SK-N-SH (cell line): ENCODE data around the gene ABLIM1. TPM values are rescaled to one million over a fixed set of nuclear protein-coding genes. Genes with fewer than 3 reads are reported as not detected.

ENCODE experiments used
- CTCF ChIA-PET: fragments of 300-600, 350-600 bp; formaldehyde crosslinking; extraction: SDS; loops from one replicate; lab custom pipeline; 2021; lab: Yijun Ruan, JAX
- POLR2A ChIA-PET: fragments of 350-600 bp; sonication (Branson Sonifier 250); formaldehyde crosslinking; extraction: SDS; loops from one replicate; lab custom pipeline; 2020; ENCODE audit warnings: antibody characterized with exemption, inconsistent platforms; lab: Yijun Ruan, JAX
- DNase-seq: peaks from one replicate; pipeline ENCODE4 v3.0.0; 2012
- H2AFZ ChIP-seq: fragments of 200-600 bp; sonication (generic); 2 replicates; pipeline ENCODE4 v1.8.1; 2016; ENCODE audit warnings: antibody characterized with exemption, mild to moderate bottlenecking, low read depth
- H3F3A ChIP-seq: fragments of 200-600 bp; sonication (generic); replicated peaks from 2 replicates; pipeline ENCODE3; 2016; ENCODE audit warnings: antibody characterized with exemption, mild to moderate bottlenecking; ENCODE audit not compliant: insufficient read depth
- H3K27ac ChIP-seq, 2 experiments: fragments of 200-500 bp in 1 of 2; fragments of 200-600 bp in 1 of 2; sonication (Bioruptor generic) in 1 of 2; sonication (generic), shearing (Covaris generic) in 1 of 2; 2 replicates each; pipeline versions ENCODE4 v1.5.1 to v1.6.1; 2014 to 2016; ENCODE audit warnings: low read depth in 2 of 2, inconsistent platforms in 1 of 2, low read length in 1 of 2, mild to moderate bottlenecking in 1 of 2, mixed read lengths in 1 of 2
- H3K27me3 ChIP-seq: fragments of 200-600 bp; sonication (generic), shearing (Covaris generic); 2 replicates; pipeline ENCODE4 v1.6.1; 2016; ENCODE audit warnings: mixed run types; ENCODE audit not compliant: insufficient read depth
- H3K36me3 ChIP-seq, 2 experiments: fragments of 200-500 bp in 1 of 2; fragments of 200-600 bp in 1 of 2; sonication (Bioruptor generic) in 1 of 2; sonication (generic) in 1 of 2; replicated peaks in 1 of 2; 2 replicates each; pipeline versions ENCODE3 to v1.5.1; 2014 to 2016; ENCODE audit warnings: low read length in 1 of 2, mild to moderate bottlenecking in 1 of 2; ENCODE audit not compliant: insufficient read depth in 2 of 2, control insufficient read depth in 1 of 2
- H3K4me1 ChIP-seq, 2 experiments: fragments of 200-500 bp in 1 of 2; fragments of 200-600 bp in 1 of 2; sonication (Bioruptor generic) in 1 of 2; sonication (generic), shearing (Covaris generic) in 1 of 2; 2 replicates each; pipeline versions ENCODE4 v1.5.1 to v1.6.1; 2014 to 2016; ENCODE audit warnings: low read depth in 1 of 2, low read length in 1 of 2, mixed run types in 1 of 2; ENCODE audit not compliant: insufficient read depth in 2 of 2, control insufficient read depth in 1 of 2
- H3K4me2 ChIP-seq: fragments of 200-600 bp; sonication (generic), shearing (Covaris generic); 2 replicates; pipeline ENCODE4 v1.6.1; 2017; ENCODE audit warnings: mixed run types
- H3K4me3 ChIP-seq, 2 experiments: fragments of 200-500 bp in 1 of 2; fragments of 200-600 bp in 1 of 2; sonication (Bioruptor generic) in 1 of 2; sonication (generic), shearing (Covaris generic) in 1 of 2; 2 replicates each; pipeline versions ENCODE4 v1.5.1 to v1.8.1; 2014 to 2016; ENCODE audit warnings: low read depth in 2 of 2, inconsistent platforms in 1 of 2, low read length in 1 of 2, mild to moderate bottlenecking in 1 of 2, mixed read lengths in 1 of 2, moderate library complexity in 1 of 2
- H3K79me2 ChIP-seq: fragments of 200-600 bp; sonication (generic); 2 replicates; pipeline ENCODE4 v1.8.1; 2017; ENCODE audit warnings: mild to moderate bottlenecking; ENCODE audit not compliant: insufficient read depth
- H3K9ac ChIP-seq: fragments of 200-600 bp; sonication (generic); 2 replicates; pipeline ENCODE4 v1.6.1; 2017; ENCODE audit warnings: mixed run types
- H3K9me2 ChIP-seq: fragments of 200-600 bp; sonication (generic); 2 replicates; pipeline ENCODE4 v1.6.1; 2017; ENCODE audit warnings: mixed run types
- H3K9me3 ChIP-seq: fragments of 200-600 bp; sonication (generic); 2 replicates; pipeline ENCODE4 v1.6.1; 2017; ENCODE audit warnings: mixed run types, mild to moderate bottlenecking, moderate library complexity
- H4K20me1 ChIP-seq: fragments of 200-600 bp; sonication (generic); 2 replicates; pipeline ENCODE4 v1.6.1; 2017; ENCODE audit warnings: mild to moderate bottlenecking, mixed run types; ENCODE audit not compliant: insufficient read depth
- CTCF ChIP-seq: fragments of 200-600 bp; sonication (generic); IDR thresholded peaks from 2 replicates; pipeline ENCODE4 v1.6.1; 2017; ENCODE audit warnings: antibody characterized with exemption, mild to moderate bottlenecking, moderate library complexity
- ELF1 ChIP-seq: IDR thresholded peaks from 2 replicates; pipeline ENCODE4 v1.4.0; 2012
- EP300 ChIP-seq, 2 experiments: IDR thresholded peaks; 2 replicates each; pipeline versions ENCODE4 v1.4.0 to v1.6.1; 2012; ENCODE audit warnings: borderline replicate concordance in 1 of 2, low read depth in 1 of 2, low read length in 1 of 2
- EZH2phosphoT487 ChIP-seq: fragments of 200-600 bp; sonication (generic); IDR thresholded peaks from 2 replicates; pipeline ENCODE4 v1.6.1; 2017; ENCODE audit warnings: low read depth, mixed run types, mild to moderate bottlenecking, antibody characterized with exemption, moderate library complexity, borderline replicate concordance
- FOSL2 ChIP-seq: IDR thresholded peaks from 2 replicates; pipeline ENCODE4 v1.4.0; 2012; ENCODE audit warnings: low read depth, mild to moderate bottlenecking, moderate library complexity, borderline replicate concordance
- FOXM1 ChIP-seq: IDR thresholded peaks from 2 replicates; pipeline ENCODE4 v1.4.0; 2012; ENCODE audit warnings: low read depth, mild to moderate bottlenecking
- GABPA ChIP-seq: IDR thresholded peaks from 2 replicates; pipeline ENCODE4 v1.4.0; 2012; ENCODE audit warnings: low read depth, mild to moderate bottlenecking
- GATA2 ChIP-seq: sonication (generic); formaldehyde crosslinking; IDR thresholded peaks from 2 replicates; pipeline ENCODE4 v1.5.0; 2020; ENCODE audit warnings: mild to moderate bottlenecking, missing genetic modification reagents
- JUND ChIP-seq: IDR thresholded peaks from 2 replicates; pipeline ENCODE4 v1.4.0; 2012
- MAX ChIP-seq: IDR thresholded peaks from 2 replicates; pipeline ENCODE4 v1.4.0; 2012; ENCODE audit warnings: low read depth
- MXI1 ChIP-seq: IDR thresholded peaks from 2 replicates; pipeline ENCODE4 v1.6.1; 2012; ENCODE audit warnings: mild to moderate bottlenecking, low read depth, low read length, improper control_type of control experiment
- NFIC ChIP-seq: IDR thresholded peaks from 2 replicates; pipeline ENCODE4 v1.4.0; 2012; ENCODE audit warnings: borderline replicate concordance
- NRF1 ChIP-seq: IDR thresholded peaks from 2 replicates; pipeline ENCODE4 v1.6.1; 2012; ENCODE audit warnings: low read depth, mild to moderate bottlenecking, low read length
- PBX3 ChIP-seq: IDR thresholded peaks from 2 replicates; pipeline ENCODE4; 2012
- RAD21 ChIP-seq: IDR thresholded peaks from 2 replicates; pipeline ENCODE4 v1.6.1; 2012; ENCODE audit warnings: mild to moderate bottlenecking, low read length
- RCOR1 ChIP-seq: fragments of 150-350 bp; IDR thresholded peaks from 2 replicates; pipeline ENCODE4 v1.6.1; 2017; ENCODE audit warnings: antibody characterized with exemption, low read length
- RFX5 ChIP-seq: IDR thresholded peaks from 2 replicates; pipeline ENCODE4 v1.6.1; 2012; ENCODE audit warnings: mild to moderate bottlenecking, improper control_type of control experiment, low read length
- RXRA ChIP-seq: IDR thresholded peaks from 2 replicates; pipeline ENCODE4 v1.4.0; 2012; ENCODE audit warnings: low read depth, mild to moderate bottlenecking, borderline replicate concordance
- SIN3A ChIP-seq: IDR thresholded peaks from 2 replicates; pipeline ENCODE4 v1.6.1; 2012; ENCODE audit warnings: low read depth, mild to moderate bottlenecking, low read length, moderate library complexity, borderline replicate concordance
- TAF1 ChIP-seq: IDR thresholded peaks from 2 replicates; pipeline ENCODE4 v1.6.1; 2012; ENCODE audit warnings: low read depth, mild to moderate bottlenecking, low read length, moderate library complexity, borderline replicate concordance
- TCF12 ChIP-seq: IDR thresholded peaks from 2 replicates; pipeline ENCODE4 v1.4.0; 2012
- TEAD4 ChIP-seq: IDR thresholded peaks from 2 replicates; pipeline ENCODE4 v1.4.0; 2012; ENCODE audit warnings: mild to moderate bottlenecking, borderline replicate concordance; ENCODE audit not compliant: insufficient read depth
- USF2 ChIP-seq: fragments of 150-350 bp; IDR thresholded peaks from 2 replicates; pipeline ENCODE4 v1.6.1; 2017; ENCODE audit warnings: antibody characterized with exemption, low read length, low read depth, borderline replicate concordance
- YY1 ChIP-seq: IDR thresholded peaks from 2 replicates; pipeline ENCODE4 v1.4.0; 2012; ENCODE audit warnings: low read depth, mild to moderate bottlenecking
- ZBTB33 ChIP-seq: IDR thresholded peaks from 2 replicates; pipeline ENCODE4 v1.4.0; 2012; ENCODE audit warnings: low read depth, borderline replicate concordance
- WGBS: methylation state at CpG from one replicate; pipeline ENCODE4 v1.1.6; 2017; ENCODE audit warnings: low lambda C conversion rate; 5-methylcytosine and 5-hydroxymethylcytosine counted together
- polyA plus RNA-seq, 3 experiments: library from polyadenylated mRNA; depleted of rRNA; stranded (reverse); fragments of >200 nt; gene quantifications; 2 replicates each; pipeline ENCODE4 v1.2.3, GENCODE V29; 2012

ABLIM1 gene
- polyA plus RNA-seq, 1 of the 3 experiments (the other 2 are of a cell fraction), result 16.1 TPM

GRCh38 chr10:114412907-114413797 is 244.9 kb downstream of the ABLIM1 start:
- no peak overlapping the region for H2AFZ ChIP-seq
- H3K4me2 ChIP-seq, result peak overlapping the region; percentile 45; the same call in 1 of the 2 replicates
- peaks cover 6% of the 10 kb centered on the region; the same call in 1 of the 2 replicates for H3K27me3 ChIP-seq
- 36% methylated on average over 9 of the region's 9 CpGs for WGBS
- DNase-seq, result no peak
- H3K4me1 ChIP-seq, result no peaks in the 10 kb centered on the region
- no peak overlapping the region for H3K4me3 ChIP-seq
- no peaks in the 10 kb centered on the region for H3K9me3 ChIP-seq
- no peaks in the 10 kb centered on the region for H4K20me1 ChIP-seq
- H3K79me2 ChIP-seq, result no peaks in the 10 kb centered on the region
- no peak overlapping the region for H3K9ac ChIP-seq
- H3F3A ChIP-seq, result no peaks in the 10 kb centered on the region
- POLR2A ChIA-PET, result no interaction called here
- no peaks in the 10 kb centered on the region for H3K9me2 ChIP-seq
- CTCF ChIA-PET, result interaction anchor here (1.1 to 1.4 kb wide), 2 partner anchors 104 to 110 kb away, joined by 3 to 4 read pairs; no protein-coding TSS in a partner anchor
- H3K36me3 ChIP-seq, result no peaks in the 10 kb centered on the region
- H3K27ac ChIP-seq, result no peak overlapping the region; a peak in 1 of 4 replicates
- no peak for TF ChIP-seq TEAD4
- TF ChIP-seq MAX, result no peak
- TF ChIP-seq PBX3, result 0 out of 2 replicates have a peak, but pooled peaks have one; percentile 3
- TF ChIP-seq YY1, result no peak
- peak; percentile 63; the same call in 1 of the 2 replicates for TF ChIP-seq FOSL2
- 0 out of 2 replicates have a peak, but pooled peaks have one; percentile 41 for TF ChIP-seq JUND
- no peak for TF ChIP-seq RCOR1
- TF ChIP-seq RAD21, result no peak
- TF ChIP-seq EZH2phosphoT487, result no peak
- no peak for TF ChIP-seq FOXM1
- no peak for TF ChIP-seq MXI1
- no peak for TF ChIP-seq SIN3A
- no peak for TF ChIP-seq NRF1
- TF ChIP-seq USF2, result no peak
- TF ChIP-seq RFX5, result no peak
- TF ChIP-seq NFIC, result peak; percentile 61; the same call in 1 of the 2 replicates
- no peak for TF ChIP-seq ZBTB33
- TF ChIP-seq ELF1, result no peak
- no peak; the same call in 1 of the 2 replicates for TF ChIP-seq TCF12
- TF ChIP-seq RXRA, result no peak
- no peak for TF ChIP-seq GATA2 (CRISPR knock-in tag)
- TF ChIP-seq GABPA, result no peak
- TF ChIP-seq TAF1, result no peak
- no peak; a peak in 1 of 4 replicates for TF ChIP-seq EP300 (IDR thresholded peaks at IDR 0.05; ENCODE audit: borderline replicate concordance in 1 of 2, low read depth in 1 of 2, low read length in 1 of 2)
- no peak for TF ChIP-seq CTCF
